SKM-1 (cell line): ENCODE measurements around the gene GNAO1.

Experiments
- DNase-seq: peaks from one replicate; lab custom pipeline; 2025; ENCODE audit not compliant: unreplicated experiment; lab: John Stamatoyannopoulos, UW

Gene GNAO1

DNA sequence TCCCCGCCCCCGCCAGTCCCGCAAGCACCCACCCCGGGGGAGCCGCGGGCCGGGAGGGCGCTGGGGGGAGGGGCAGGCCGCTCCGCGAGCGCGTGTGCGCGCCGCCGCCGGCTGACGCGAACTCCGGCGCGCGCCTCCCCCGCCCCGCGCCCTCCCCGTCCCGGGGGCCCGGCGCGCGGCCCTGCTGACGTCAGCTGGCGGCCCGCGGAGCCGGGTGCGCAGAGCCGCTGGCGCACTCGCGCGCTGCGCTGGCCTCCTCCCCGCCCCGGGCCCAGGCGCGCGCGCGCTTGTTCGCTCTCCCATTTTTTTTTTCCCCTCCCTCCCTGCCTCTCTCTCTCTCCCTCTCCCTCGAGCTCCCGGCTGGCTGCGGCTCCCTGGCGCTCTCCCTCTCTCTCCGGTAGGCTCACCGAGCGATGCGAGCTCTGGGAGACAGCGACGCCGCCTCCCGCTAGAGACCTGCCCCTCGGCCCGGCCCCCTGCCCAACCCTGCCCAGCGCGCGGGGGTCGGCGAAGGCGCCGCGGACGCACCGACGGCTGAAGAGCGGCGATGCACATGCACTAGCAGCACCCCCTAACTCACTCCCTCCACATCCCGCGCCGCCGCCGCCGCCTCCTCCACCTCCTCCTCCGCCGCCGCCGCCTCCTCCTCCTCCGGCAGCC lies at the start of gene GNAO1:
Gene GNAO1 (plus strand): TSS at position 334 of the 660 bp plus-strand sequence. CDS start 747 bp downstream, outside the sequence.
- DNase-seq, result no peak

DNA sequence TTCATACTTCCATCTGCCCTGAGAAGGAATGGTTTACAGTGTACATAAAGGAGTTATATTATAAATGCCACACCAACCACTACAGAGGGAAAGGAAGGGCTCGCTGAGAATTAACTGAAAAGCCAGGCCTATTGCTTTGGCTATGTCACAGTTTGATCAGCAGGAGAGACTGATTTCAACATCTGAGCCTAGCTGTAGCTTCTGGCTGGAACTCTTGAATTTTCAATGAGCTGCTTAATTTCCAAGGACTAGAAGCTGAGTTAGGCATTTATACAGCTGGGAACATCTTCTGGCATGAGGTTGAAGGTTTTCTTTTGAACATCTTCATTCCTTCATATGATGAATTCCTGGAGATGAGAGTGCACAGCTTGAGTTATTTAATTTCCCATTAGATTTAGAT lies 47.6 kb upstream of the GNAO1 start:
- DNase-seq, result no peak

DNA sequence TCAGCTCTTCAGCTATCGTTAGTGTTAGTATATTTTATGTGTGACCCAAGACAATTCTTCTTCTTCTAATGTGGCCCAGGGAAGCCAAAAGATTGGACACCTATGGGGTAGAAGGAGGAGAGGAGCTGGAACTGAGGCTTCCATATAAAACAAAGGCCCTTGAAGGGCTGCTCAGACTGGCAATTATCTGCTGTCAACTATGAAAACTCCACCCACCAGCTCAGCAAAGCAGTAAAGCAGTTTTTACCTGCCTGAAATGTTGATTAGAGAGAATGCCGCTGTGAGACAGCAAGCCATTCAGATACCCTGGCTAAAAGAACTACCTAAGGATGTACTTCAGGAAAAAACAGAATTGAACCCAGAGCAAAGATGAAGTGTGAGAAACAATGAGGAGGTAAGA lies 45.9 kb upstream of the GNAO1 start:
- DNase-seq, result no peak

DNA sequence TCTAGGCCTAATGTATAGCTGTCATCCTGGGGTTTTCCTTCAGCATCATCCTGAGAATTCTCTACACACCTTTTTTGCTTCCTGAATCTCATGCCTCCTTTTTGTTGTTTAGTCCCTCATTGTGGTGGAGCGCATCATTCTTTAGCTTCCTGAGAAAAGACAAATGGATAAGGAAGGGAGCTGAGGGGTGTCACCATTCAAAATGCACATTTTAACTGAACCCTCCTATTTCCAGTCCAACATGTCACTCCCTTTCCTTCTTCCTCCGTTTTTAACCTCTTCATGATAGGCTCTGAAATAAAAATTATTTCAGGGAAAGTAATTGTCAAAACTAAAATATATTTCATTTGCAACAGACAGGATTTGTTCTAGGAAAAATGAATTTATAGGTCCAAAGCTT lies 39.7 kb upstream of the GNAO1 start:
- DNase-seq, result no peak

DNA sequence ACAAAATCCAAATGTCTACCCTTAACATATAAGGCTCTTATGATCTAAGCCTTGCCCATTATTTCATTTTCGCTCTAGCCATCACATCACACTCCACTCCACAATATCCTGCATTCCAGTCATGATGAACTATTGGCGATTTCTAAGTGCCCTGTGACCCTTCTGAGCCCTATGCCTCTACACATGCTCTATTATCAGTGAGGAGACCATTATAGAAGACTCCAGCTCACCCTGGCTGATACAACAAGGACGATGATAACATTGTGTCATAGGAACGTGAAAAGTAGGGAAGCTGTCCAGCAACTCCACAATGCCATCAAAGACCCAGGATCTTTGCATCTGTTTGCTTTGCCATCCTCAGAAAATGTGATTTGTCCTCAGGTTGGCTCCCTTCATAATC lies 29.6 kb upstream of the GNAO1 start:
- no peak for DNase-seq

- no peak for DNase-seq
These were observed 28.2 kb upstream of the GNAO1 start for GRCh38 chr16:56163089-56163488.

GRCh38 chr16:56163938-56164337 lies 27.4 kb upstream of the GNAO1 start:
- DNase-seq, result no peak

DNA sequence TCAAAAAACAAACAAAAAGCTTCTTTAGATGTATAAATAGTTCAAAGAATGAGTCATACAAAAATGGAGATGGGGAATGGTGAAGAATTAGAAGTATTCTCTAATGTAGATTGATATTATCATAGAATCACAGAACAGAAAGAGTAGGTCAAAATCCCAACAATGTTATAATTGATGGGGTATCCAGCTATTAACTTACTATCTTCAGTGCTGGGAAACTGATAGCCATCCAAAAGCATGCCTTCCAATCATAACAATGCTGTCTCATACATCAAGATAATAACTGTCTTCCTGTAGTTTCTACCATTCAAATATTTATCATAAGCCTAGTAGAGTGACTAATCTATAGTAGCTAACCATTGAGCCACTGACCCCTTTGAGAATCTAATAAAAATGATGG lies 26.7 kb upstream of the GNAO1 start:
- DNase-seq, result no peak

DNA sequence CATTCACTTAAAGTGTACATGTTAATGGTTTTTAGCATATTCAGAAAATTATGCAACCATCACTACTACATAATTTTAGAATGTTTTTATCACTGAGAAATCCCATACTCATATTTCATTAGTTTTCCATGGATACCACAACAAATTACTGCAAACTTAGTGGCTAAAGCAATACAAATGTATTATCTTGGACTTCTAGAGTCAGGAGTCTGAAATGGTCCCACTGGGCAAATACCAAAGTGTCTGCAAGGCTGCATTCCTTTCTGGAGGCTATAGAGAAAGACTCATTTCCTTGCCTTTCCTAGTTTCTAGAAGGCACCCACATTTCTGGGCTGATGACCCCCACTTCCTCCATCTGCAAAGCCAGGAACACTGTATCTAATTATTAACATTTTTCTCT lies 16.9 kb upstream of the GNAO1 start:
- DNase-seq, result no peak

DNA sequence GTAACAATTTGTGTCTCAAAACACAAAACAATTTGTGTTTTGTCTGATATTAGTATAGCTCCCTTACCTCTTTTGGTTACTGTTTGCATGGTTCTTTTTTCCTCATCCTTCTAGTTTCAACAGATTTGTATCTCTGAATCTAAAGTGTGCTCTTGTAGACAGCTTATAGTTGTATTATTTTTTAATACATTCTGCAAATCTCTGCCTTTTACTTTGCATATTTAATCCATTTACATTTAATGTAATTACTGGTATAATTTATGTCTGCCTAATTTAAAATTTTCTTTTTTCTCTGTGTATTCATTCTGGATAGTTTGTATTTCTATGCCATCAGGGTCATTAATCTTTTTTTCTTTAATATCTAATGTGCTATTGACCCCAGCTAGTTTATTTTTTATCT lies 9.9 kb upstream of the GNAO1 start:
- no peak for DNase-seq

DNA sequence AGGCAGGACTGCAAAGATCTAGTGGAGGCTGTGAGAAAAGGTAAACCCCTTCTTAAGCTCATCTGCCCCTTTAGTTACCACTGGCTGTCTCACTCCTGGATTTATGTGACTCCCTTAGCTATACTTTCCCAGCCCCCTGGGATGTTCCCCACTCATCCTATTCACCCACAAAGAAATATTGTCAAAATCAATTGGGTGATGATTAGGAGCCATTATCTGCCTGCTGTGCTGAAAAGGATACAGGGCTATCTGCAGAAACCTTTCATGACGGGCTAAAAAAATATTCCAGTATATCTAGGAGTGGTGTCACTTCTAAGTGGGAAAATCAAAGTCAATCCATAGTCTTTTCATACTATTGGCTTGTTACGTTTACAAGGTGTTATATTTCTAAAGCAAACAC lies 8.0 kb upstream of the GNAO1 start:
- DNase-seq, result no peak

GRCh38 chr16:56190048-56190676 lies 1.1 kb upstream of the GNAO1 start:
- no peak for DNase-seq

GRCh38 chr16:56190677-56191155 lies 573 bp upstream of the GNAO1 start:
- DNase-seq, result no peak

- DNase-seq, result no peak
These were observed 746 bp downstream of the GNAO1 start for GRCh38 chr16:56191835-56192634.

GRCh38 chr16:56192635-56192945 lies 1.3 kb downstream of the GNAO1 start:
- no peak for DNase-seq

DNA sequence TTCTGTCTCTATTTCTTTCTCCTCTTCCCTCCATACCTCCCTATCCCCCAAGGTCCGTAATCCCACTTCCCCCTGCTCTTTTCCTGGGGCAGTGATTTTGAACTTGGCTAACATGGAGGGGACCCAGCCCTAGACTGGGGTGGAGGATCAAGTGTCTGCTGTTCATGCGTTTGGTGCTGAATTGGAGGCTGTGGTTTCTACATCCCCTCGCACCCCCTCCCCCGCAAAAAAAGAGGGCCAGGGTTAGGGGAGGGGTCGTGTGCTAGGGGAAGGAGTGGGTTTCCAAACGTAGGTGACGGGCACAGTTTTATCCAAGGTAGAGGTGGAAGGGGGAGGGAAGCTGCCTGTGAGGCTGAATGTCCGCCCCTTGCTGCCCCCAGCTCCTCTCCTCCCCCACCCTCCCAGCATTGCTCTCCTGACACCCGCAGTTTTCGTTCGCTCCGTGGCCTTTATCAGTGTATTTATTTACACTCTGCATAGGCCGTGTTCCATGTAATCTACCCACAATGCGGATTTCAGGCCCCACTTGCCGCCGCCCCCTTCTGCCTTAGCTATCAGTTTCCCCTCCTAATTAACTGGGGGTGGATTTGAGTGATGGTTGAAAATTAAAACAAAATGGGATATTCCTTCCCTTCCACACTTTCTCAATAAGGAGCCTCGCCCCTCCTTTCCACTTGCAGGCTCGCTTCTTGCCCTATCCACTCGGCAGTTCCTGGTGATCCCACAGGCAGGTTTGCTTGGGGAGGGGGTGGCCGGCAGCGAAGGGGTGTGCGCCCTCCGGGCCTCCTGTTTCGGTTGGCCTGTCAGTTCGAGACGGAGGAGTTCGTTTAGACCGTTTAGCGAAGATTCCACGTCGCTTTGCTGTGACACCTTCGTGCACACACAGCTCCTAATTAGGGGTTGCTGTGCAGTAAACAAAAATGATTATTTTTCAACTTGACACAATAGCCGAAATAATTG lies 2.0 kb downstream of the GNAO1 start:
- no peak for DNase-seq

GRCh38 chr16:56193951-56194726 lies 2.9 kb downstream of the GNAO1 start:
- DNase-seq, result no peak

- DNase-seq, result no peak
These were observed 3.9 kb downstream of the GNAO1 start for GRCh38 chr16:56195151-56195550.

DNA sequence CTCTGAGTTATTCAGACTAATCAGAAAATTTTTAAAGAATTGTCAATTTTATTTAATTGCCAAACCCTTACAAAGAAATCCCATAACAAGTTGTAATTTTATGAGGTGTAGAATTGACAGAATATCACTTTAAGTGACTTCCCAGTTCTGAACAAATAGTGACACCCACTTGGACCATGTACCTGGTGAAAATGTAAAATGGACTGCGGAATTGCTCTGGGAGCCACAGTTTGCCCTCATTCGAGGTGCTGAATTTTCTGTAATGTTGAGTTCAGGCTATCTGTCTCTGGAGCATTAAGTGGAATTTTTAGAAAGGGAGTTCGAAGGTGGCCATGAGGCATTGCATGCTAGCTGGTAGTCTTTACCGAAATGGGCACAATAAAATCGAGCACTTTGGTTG lies 5.1 kb downstream of the GNAO1 start:
- no peak for DNase-seq
